OCI-LY3 (cell line): Measurements from ENCODE around the gene AIPL1.

Experiments
- EZH2phosphoT487 ChIP-seq: fragments of 200-600 bp; shearing (Covaris generic); IDR thresholded peaks from 2 replicates; pipeline ENCODE4 v1.6.1; 2018; ENCODE audit warnings: antibody characterized with exemption, mixed run types, low read depth
- TF ChIP-seq, protein P1 (sequence below): fragments of 200-600, 300-600 bp; sonication (generic); IDR thresholded peaks from 2 replicates; pipeline ENCODE4 v1.5.1; 2014; ENCODE audit warnings: antibody characterized with exemption, low read length, low read depth

DNA sequence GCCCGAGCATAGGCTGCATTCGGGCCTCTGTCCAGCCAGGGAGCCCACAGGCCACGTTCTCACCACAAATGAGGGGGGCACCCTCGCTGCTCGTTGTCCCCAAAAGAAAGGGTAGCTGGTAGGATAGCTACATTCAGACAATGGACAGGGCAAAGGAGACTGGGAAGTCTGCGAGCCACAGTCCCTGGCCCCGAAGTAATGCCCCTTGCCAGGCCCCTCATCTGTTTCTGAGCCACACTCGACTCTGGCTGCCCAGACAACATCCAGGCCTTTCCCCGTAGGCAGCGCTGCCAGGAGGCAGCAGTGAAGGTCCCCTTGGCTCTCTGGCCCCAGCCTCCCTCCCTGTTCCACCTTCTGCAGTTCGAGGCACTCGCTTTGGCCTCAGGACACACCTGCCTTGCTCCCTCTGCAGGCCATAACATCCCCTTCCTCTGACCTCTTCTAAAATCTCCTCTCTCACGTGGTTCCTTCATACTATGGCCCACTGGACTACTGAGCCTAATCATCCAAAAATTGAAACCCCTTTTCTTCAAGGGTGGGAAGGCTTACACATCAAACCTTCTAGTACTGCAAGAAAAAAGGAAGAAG is 12.2 kb downstream of the AIPL1 start:
- TF ChIP-seq, protein P1, sequence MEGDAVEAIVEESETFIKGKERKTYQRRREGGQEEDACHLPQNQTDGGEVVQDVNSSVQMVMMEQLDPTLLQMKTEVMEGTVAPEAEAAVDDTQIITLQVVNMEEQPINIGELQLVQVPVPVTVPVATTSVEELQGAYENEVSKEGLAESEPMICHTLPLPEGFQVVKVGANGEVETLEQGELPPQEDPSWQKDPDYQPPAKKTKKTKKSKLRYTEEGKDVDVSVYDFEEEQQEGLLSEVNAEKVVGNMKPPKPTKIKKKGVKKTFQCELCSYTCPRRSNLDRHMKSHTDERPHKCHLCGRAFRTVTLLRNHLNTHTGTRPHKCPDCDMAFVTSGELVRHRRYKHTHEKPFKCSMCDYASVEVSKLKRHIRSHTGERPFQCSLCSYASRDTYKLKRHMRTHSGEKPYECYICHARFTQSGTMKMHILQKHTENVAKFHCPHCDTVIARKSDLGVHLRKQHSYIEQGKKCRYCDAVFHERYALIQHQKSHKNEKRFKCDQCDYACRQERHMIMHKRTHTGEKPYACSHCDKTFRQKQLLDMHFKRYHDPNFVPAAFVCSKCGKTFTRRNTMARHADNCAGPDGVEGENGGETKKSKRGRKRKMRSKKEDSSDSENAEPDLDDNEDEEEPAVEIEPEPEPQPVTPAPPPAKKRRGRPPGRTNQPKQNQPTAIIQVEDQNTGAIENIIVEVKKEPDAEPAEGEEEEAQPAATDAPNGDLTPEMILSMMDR: peak; percentile 3; the same call in 1 of the 2 replicates
- no peak for TF ChIP-seq EZH2phosphoT487
